GM21723 (cell line): ENCODE measurements around the gene OR2A12.
"Not testable (repeated sequence)": the region's sequence is repeated elsewhere in the genome, so short reads cannot be mapped to it uniquely, and the experiment has no call there.

Experiments
- ATAC-seq: cut with Tn5 transposase; IDR thresholded peaks from one replicate; pipeline ENCODE4 v1.9.1; 2021; ENCODE audit warnings: mild to moderate bottlenecking, moderate library complexity; ENCODE audit not compliant: unreplicated experiment

The OR2A12 gene

GRCh38 chr7:144113651-144114050 is 27.6 kb downstream of the OR2A12 start:
- ATAC-seq: no peak

GRCh38 chr7:144118341-144118740 is 32.3 kb downstream of the OR2A12 start:
- no peak for ATAC-seq

- no peak for ATAC-seq
Measured at GRCh38 chr7:144122876-144123275, 36.8 kb downstream of the OR2A12 start, which contains the start of gene OR2A14. TSS of gene OR2A14 (plus strand) at chr7:144123176. CDS start at chr7:144129113, 5,937 bp downstream.

GRCh38 chr7:144127714-144128334 is 41.7 kb downstream of the OR2A12 start:
- peak; percentile 100 for ATAC-seq

GRCh38 chr7:144129601-144130000 is 43.5 kb downstream of the OR2A12 start:
- not testable (repeated sequence) for ATAC-seq

- no peak for ATAC-seq
Measured at GRCh38 chr7:144130730-144131129, 44.7 kb downstream of the OR2A12 start.

DNA sequence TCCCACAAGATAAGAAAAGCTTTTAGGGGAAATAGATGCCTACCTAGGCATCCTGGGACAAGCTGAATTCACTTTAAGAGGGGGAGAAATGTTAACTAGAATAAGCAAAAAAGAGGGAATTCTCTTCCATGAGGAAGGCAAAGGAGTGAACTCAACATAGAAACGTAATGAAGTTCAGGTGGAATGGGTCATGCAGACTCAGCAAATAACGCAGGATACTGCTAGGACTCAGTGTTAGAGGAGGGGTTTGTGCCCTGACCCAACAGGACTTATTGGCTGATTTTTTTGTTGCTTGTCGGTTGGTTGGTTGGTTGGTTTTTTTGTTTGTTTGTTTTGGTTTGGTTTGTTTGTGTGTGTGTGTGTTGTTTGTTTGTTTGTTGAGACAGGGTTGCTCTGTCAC is 46.2 kb downstream of the OR2A12 start:
- ATAC-seq: no peak

- ATAC-seq: no peak
Measured at GRCh38 chr7:144133307-144133706, 47.2 kb downstream of the OR2A12 start.

GRCh38 chr7:144134116-144134515 is 48.0 kb downstream of the OR2A12 start:
- no peak for ATAC-seq

DNA sequence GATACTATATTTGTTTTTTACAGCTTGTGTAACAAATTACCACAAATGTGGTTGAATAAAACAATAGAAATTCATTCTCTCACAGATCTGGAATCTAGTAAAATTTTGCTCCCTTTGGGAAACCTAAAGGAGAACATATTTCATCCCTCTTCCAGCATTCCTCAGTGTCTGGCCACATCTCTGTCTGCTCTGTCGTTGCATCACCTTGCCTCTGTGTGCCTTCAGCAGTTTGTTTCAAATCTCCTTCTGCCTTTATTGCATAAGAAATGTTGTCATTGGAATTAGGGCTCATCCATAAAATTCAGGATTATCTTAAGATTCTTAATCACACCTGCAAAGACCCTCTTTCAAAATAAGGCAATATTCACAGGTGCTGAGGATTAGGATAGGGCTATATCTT is 51.4 kb downstream of the OR2A12 start:
- no peak for ATAC-seq

DNA sequence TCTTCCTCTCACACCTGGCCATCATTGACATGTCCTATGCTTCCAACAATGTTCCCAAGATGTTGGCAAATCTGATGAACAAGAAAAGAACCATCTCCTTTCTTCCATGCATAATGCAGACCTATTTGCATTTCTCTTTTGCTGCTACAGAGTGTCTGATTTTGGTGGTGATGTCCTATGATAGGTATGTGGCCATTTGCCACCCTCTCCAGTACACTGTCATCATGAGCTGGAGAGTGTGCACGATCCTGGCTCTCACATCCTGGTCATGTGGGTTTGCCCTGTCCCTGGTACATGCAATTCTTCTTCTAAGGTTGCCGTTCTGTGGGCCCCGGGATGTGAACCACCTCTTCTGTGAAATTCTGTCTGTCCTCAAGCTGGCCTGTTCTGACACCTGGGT is 56.1 kb downstream of the OR2A12 start:
- ATAC-seq: no peak

DNA sequence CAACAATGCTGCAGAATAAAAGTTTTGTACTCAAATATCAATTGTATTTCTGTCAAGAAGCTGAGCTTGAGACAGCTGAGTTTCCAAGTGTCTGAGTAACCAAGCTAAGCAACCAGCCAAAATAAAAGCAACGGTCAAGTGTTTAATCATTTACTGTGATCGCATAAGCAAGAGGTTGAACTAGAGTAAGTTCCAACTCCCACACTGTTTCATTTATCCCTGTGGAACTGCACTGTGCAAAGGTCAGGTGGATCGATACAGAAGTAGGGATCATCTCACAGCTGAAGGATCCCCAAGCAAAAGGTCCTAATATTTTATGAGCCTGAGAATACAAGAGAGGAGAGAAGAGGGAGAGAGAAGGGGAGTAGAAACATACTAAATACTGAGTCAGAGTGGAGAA is 58.3 kb downstream of the OR2A12 start:
- no peak for ATAC-seq

DNA sequence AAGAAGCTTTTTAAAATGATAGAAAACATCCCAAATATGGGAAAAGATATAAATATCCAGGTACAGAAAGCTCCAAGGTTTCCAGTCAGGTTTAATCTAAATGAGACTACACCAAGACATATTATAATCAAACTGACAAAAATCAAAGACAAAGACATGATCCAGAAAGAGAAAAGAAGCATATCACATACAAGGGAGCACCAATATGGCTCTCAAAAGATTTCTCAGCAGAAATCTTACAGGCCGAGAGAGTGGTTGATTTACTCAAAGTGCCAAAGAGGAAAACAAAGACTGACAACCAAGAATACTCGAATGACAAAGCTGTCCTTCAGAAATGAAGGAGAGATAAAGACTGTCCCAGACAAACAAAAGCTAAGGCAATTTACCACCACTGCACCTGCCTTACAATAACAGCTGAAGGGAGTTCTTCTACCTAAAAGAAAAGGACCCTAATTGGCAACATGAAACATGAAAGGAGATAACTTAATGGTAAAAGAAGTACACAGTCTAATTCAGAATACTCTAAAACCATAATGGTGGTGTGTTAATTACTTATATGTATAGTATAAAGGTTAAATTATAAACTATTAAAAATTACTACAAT is 62.2 kb downstream of the OR2A12 start:
- no peak for ATAC-seq
